Measurements from ENCODE around the gene PFKP.

Gene PFKP

DNA sequence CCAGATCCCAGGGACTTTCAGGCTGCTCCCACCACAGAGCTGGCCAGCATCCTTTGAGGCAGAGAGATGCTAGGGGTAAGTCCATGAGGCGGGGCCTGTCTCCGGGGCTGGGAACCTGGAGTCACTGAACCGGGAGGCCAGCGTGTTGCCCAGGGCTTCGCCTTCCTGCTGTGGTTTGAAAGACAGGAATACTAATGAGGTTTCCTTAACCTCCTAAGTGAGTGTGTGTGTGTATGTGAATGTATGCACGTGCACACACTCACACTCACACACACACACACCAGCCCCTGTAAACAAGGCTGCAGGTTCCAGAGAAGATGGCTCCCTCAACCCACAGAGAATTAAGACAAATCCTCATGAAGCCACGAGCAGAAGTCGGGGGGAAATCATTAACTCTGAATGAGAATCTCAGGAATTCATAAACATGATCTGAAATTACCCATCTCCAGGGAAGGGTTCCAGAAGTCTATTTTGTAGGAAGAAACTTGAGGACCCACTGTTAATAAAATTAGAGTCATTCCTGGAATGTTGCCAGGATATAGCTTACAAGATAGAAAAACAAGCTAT, 20.3 kb upstream of the PFKP start:
- Histone ChIP-seq H3K4me3 (ENCODE audit: low read length) (no peak overlapping the region), H3K36me3 (ENCODE audit: control insufficient read depth, insufficient read depth, low read length) (no peaks in the 10 kb centered on the region), H3K27ac (ENCODE audit: low read length) (no peak overlapping the region), H3K9me3 (ENCODE audit: control insufficient read depth, insufficient read depth, low read length) (no peaks in the 10 kb centered on the region), H3K4me1 (ENCODE audit: control insufficient read depth, insufficient read depth, low read length) (peaks cover 13% of the 10 kb centered on the region), H3K27me3 (ENCODE audit: control insufficient read depth, insufficient read depth, low read length) (no peaks in the 10 kb centered on the region)
- WGBS (ENCODE audit: insufficient coverage, insufficient read length), result no CpG with 5 or more reads among the region's 8 CpGs
- no peak for DNase-seq (ENCODE audit: low read depth, low spot score)

GRCh38 chr10:3047596-3047995, 19.8 kb upstream of the PFKP start:
- H3K27me3 ChIP-seq (ENCODE audit: control insufficient read depth, insufficient read depth, low read length), result no peaks in the 10 kb centered on the region
- H3K27ac ChIP-seq (ENCODE audit: low read length), result no peak overlapping the region
- WGBS (ENCODE audit: insufficient coverage, insufficient read length), result no CpG with 5 or more reads among the region's 6 CpGs

GRCh38 chr10:3048119-3049019, 19.0 kb upstream of the PFKP start:
- Histone ChIP-seq H3K36me3 (ENCODE audit: control insufficient read depth, insufficient read depth, low read length) (no peaks in the 10 kb centered on the region), H3K9me3 (ENCODE audit: control insufficient read depth, insufficient read depth, low read length) (no peaks in the 10 kb centered on the region), H3K4me3 (ENCODE audit: low read length) (no peak overlapping the region), H3K27ac (ENCODE audit: low read length) (no peak overlapping the region), H3K27me3 (ENCODE audit: control insufficient read depth, insufficient read depth, low read length) (no peaks in the 10 kb centered on the region), H3K4me1 (ENCODE audit: control insufficient read depth, insufficient read depth, low read length) (peaks cover 13% of the 10 kb centered on the region)
- no CpG with 5 or more reads among the region's 17 CpGs for WGBS (ENCODE audit: insufficient coverage, insufficient read length)
- no peak for DNase-seq (ENCODE audit: low read depth, low spot score)

More at GRCh38 chr10:3047596-3047995, 19.8 kb upstream of the PFKP start:
- H3K4me1 ChIP-seq (ENCODE audit: control insufficient read depth, insufficient read depth, low read length), result peaks cover 13% of the 10 kb centered on the region
- H3K36me3 ChIP-seq (ENCODE audit: control insufficient read depth, insufficient read depth, low read length), result no peaks in the 10 kb centered on the region
- no peaks in the 10 kb centered on the region for H3K9me3 ChIP-seq (ENCODE audit: control insufficient read depth, insufficient read depth, low read length)
- DNase-seq (ENCODE audit: low read depth, low spot score), result no peak
- no peak overlapping the region for H3K4me3 ChIP-seq (ENCODE audit: low read length)

- Histone ChIP-seq H3K27me3 (ENCODE audit: control insufficient read depth, insufficient read depth, low read length) (no peaks in the 10 kb centered on the region), H3K9me3 (ENCODE audit: control insufficient read depth, insufficient read depth, low read length) (no peaks in the 10 kb centered on the region), H3K27ac (ENCODE audit: low read length) (no peak overlapping the region), H3K4me1 (ENCODE audit: control insufficient read depth, insufficient read depth, low read length) (peaks cover 3% of the 10 kb centered on the region; the same call in 1 of the 2 replicates), H3K4me3 (ENCODE audit: low read length) (no peak overlapping the region), H3K36me3 (ENCODE audit: control insufficient read depth, insufficient read depth, low read length) (no peaks in the 10 kb centered on the region)
- WGBS (ENCODE audit: insufficient coverage, insufficient read length), result no CpG with 5 or more reads among the region's 5 CpGs
- no peak for DNase-seq (ENCODE audit: low read depth, low spot score)
Measured at GRCh38 chr10:3051692-3052091, 15.7 kb upstream of the PFKP start.

GRCh38 chr10:3053155-3053554, 14.2 kb upstream of the PFKP start:
- H3K9me3 ChIP-seq (ENCODE audit: control insufficient read depth, insufficient read depth, low read length), result no peaks in the 10 kb centered on the region
- no peak for DNase-seq (ENCODE audit: low read depth, low spot score)
- WGBS (ENCODE audit: insufficient coverage, insufficient read length), result no CpG with 5 or more reads among the region's 2 CpGs
- no peaks in the 10 kb centered on the region for H3K36me3 ChIP-seq (ENCODE audit: control insufficient read depth, insufficient read depth, low read length)
- 0 out of 2 replicates have a peak, but pooled peaks cover 1% of the 10 kb centered on the region for H3K4me1 ChIP-seq (ENCODE audit: control insufficient read depth, insufficient read depth, low read length)
- H3K27me3 ChIP-seq (ENCODE audit: control insufficient read depth, insufficient read depth, low read length), result no peaks in the 10 kb centered on the region
- no peak overlapping the region for H3K27ac ChIP-seq (ENCODE audit: low read length)
- H3K4me3 ChIP-seq (ENCODE audit: low read length), result no peak overlapping the region

DNA sequence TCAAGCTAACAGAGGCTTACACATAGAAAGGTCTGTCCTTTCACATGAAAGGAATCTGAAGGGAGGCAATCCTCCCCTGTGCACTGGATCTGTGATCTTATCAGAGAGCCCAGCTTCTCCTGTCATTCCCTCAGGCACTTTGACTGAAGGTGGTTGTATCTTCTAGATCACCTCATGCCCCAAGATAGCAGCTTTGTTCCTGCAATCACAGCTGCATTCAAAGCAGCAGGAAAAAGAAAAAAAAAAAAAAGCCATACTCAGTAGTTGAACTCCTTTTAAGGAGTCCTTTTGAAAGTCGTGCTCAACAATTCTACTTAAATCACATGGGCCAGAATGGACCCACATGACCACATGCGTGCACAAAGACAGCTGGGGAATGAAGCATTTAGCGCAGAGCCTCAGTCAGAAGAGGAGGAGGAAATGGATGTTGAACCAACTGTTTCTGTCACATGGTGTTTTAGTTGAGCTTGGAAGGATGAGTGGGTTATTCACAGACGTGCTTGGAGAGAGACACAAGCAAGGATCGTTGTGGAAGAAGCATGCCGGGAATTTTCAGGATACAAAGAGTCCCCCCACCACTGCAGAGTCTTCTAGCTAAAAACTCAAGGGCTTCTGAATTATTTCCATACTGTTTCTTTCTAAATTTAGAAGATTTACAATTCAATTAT, 13.0 kb upstream of the PFKP start:
- Histone ChIP-seq H3K27me3 (ENCODE audit: control insufficient read depth, insufficient read depth, low read length) (no peaks in the 10 kb centered on the region), H3K4me1 (ENCODE audit: control insufficient read depth, insufficient read depth, low read length) (no peaks in the 10 kb centered on the region), H3K27ac (ENCODE audit: low read length) (no peak overlapping the region), H3K4me3 (ENCODE audit: low read length) (no peak overlapping the region), H3K9me3 (ENCODE audit: control insufficient read depth, insufficient read depth, low read length) (no peaks in the 10 kb centered on the region), H3K36me3 (ENCODE audit: control insufficient read depth, insufficient read depth, low read length) (no peaks in the 10 kb centered on the region)
- no CpG with 5 or more reads among the region's 6 CpGs for WGBS (ENCODE audit: insufficient coverage, insufficient read length)
- no peak for DNase-seq (ENCODE audit: low read depth, low spot score)

GRCh38 chr10:3054851-3055199, 12.5 kb upstream of the PFKP start:
- WGBS (ENCODE audit: insufficient coverage, insufficient read length), result no CpG with 5 or more reads among the region's 1 CpG
- Histone ChIP-seq H3K4me1 (ENCODE audit: control insufficient read depth, insufficient read depth, low read length) (no peaks in the 10 kb centered on the region), H3K27me3 (ENCODE audit: control insufficient read depth, insufficient read depth, low read length) (no peaks in the 10 kb centered on the region), H3K4me3 (ENCODE audit: low read length) (no peak overlapping the region), H3K9me3 (ENCODE audit: control insufficient read depth, insufficient read depth, low read length) (no peaks in the 10 kb centered on the region), H3K36me3 (ENCODE audit: control insufficient read depth, insufficient read depth, low read length) (no peaks in the 10 kb centered on the region), H3K27ac (ENCODE audit: low read length) (no peak overlapping the region)
- DNase-seq (ENCODE audit: low read depth, low spot score), result no peak

DNA sequence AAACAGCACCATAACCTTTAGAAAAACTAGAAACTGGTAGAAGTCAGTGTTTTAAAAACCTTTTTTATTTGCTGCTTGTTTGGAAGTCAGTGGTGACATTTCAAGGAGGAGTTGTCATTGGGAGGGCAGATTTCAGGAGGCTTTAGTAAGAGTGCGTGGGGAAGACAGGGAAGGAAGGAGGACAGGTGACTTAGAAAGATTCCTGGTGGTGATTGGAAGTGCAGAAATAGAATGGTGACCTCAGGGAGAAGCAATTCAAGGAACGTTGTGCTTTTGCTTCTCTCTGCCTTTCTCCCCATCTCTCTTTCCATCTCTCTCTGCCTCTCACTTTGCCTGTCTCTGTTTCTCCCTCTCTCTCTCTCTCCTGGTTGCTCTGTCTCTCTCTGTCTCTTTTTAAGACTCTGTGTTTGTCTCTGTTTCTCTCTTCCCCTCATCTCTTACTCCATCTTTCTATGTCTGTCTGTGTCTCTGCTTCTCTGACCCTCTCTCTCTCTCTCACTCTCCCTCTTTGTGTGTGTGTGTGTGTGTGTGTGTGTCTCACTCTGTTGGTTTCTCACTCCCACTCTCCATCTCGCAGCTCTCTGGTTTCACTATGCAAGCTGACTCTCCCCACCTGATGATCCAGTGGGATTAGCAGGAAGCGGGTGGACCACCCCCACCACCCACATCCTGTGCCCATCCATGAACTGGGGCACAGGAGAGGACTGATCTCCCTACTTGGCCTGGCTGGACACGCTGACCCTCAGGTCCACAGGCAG, 10.9 kb upstream of the PFKP start:
- Histone ChIP-seq H3K4me3 (ENCODE audit: low read length) (no peak overlapping the region), H3K27ac (ENCODE audit: low read length) (no peak overlapping the region), H3K27me3 (ENCODE audit: control insufficient read depth, insufficient read depth, low read length) (no peaks in the 10 kb centered on the region), H3K9me3 (ENCODE audit: control insufficient read depth, insufficient read depth, low read length) (no peaks in the 10 kb centered on the region), H3K4me1 (ENCODE audit: control insufficient read depth, insufficient read depth, low read length) (no peaks in the 10 kb centered on the region), H3K36me3 (ENCODE audit: control insufficient read depth, insufficient read depth, low read length) (no peaks in the 10 kb centered on the region)
- no peak for DNase-seq (ENCODE audit: low read depth, low spot score)
- WGBS (ENCODE audit: insufficient coverage, insufficient read length), result no CpG with 5 or more reads among the region's 5 CpGs

- Histone ChIP-seq H3K36me3 (ENCODE audit: control insufficient read depth, insufficient read depth, low read length) (no peaks in the 10 kb centered on the region), H3K4me3 (ENCODE audit: low read length) (no peak overlapping the region), H3K27me3 (ENCODE audit: control insufficient read depth, insufficient read depth, low read length) (no peaks in the 10 kb centered on the region), H3K4me1 (ENCODE audit: control insufficient read depth, insufficient read depth, low read length) (no peaks in the 10 kb centered on the region), H3K9me3 (ENCODE audit: control insufficient read depth, insufficient read depth, low read length) (no peaks in the 10 kb centered on the region), H3K27ac (ENCODE audit: low read length) (no peak overlapping the region)
- no peak for DNase-seq (ENCODE audit: low read depth, low spot score)
- WGBS (ENCODE audit: insufficient coverage, insufficient read length), result no CpG with 5 or more reads among the region's 8 CpGs
Measured at GRCh38 chr10:3057946-3058345, 9.4 kb upstream of the PFKP start.

DNA sequence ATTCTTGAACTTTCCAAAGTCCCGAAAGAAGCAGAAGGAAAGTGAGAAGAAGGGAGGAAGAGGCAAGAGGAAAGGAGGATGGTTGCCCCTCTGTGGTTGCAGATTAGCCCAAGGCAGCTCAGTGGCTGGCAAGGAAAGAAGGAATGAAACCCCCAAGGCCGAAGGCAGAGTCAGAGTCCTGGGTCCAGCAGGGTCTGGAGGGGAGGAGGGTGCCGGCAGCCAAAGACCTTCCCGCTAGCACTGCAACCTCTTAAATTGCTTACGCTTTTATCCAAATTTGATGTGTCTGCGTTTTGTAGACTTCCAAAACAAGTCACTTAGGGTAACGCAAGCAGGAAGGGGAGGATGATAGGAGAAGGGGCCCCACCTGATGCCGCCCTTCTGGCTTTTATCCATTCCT, 7.4 kb upstream of the PFKP start:
- no peak overlapping the region for H3K4me3 ChIP-seq (ENCODE audit: low read length)
- DNase-seq (ENCODE audit: low read depth, low spot score), result no peak
- no peak overlapping the region for H3K27ac ChIP-seq (ENCODE audit: low read length)
- H3K36me3 ChIP-seq (ENCODE audit: control insufficient read depth, insufficient read depth, low read length), result no peaks in the 10 kb centered on the region
- WGBS (ENCODE audit: insufficient coverage, insufficient read length), result no CpG with 5 or more reads among the region's 8 CpGs
- H3K27me3 ChIP-seq (ENCODE audit: control insufficient read depth, insufficient read depth, low read length), result no peaks in the 10 kb centered on the region
- H3K9me3 ChIP-seq (ENCODE audit: control insufficient read depth, insufficient read depth, low read length), result no peaks in the 10 kb centered on the region
- no peaks in the 10 kb centered on the region for H3K4me1 ChIP-seq (ENCODE audit: control insufficient read depth, insufficient read depth, low read length)
